ENCODE measurements around the gene SPATA31E1.

The SPATA31E1 gene

GRCh38 chr9:87863882-87864465 lies 18.7 kb upstream of the SPATA31E1 start:
- DNase-seq (ENCODE audit: low spot score) = no peak

- no peak for DNase-seq (ENCODE audit: low spot score)
Measured at GRCh38 chr9:87864915-87865314, 17.8 kb upstream of the SPATA31E1 start.

- no peak for DNase-seq (ENCODE audit: low spot score)
Measured at GRCh38 chr9:87865626-87866025, 17.1 kb upstream of the SPATA31E1 start.

- no peak for DNase-seq (ENCODE audit: low spot score)
Measured at GRCh38 chr9:87867391-87867790, 15.3 kb upstream of the SPATA31E1 start.

- no peak for DNase-seq (ENCODE audit: low spot score)
Measured at GRCh38 chr9:87868175-87868574, 14.5 kb upstream of the SPATA31E1 start.

- no peak for DNase-seq (ENCODE audit: low spot score)
Measured at GRCh38 chr9:87868635-87869034, 14.0 kb upstream of the SPATA31E1 start.

GRCh38 chr9:87869082-87869481 lies 13.6 kb upstream of the SPATA31E1 start:
- no peak for DNase-seq (ENCODE audit: low spot score)

- DNase-seq (ENCODE audit: low spot score) = no peak
Measured at GRCh38 chr9:87871425-87872078, 11.1 kb upstream of the SPATA31E1 start.

GRCh38 chr9:87872079-87872624 lies 10.5 kb upstream of the SPATA31E1 start:
- DNase-seq (ENCODE audit: low spot score) = no peak

GRCh38 chr9:87873607-87874303 lies 8.9 kb upstream of the SPATA31E1 start:
- DNase-seq (ENCODE audit: low spot score) = no peak

- DNase-seq (ENCODE audit: low spot score) = no peak
Measured at GRCh38 chr9:87874304-87874623, 8.4 kb upstream of the SPATA31E1 start.

- DNase-seq (ENCODE audit: low spot score) = no peak
Measured at GRCh38 chr9:87875060-87875459, 7.6 kb upstream of the SPATA31E1 start.

GRCh38 chr9:87875831-87876545 lies 6.7 kb upstream of the SPATA31E1 start:
- no peak for DNase-seq (ENCODE audit: low spot score)

- no peak for DNase-seq (ENCODE audit: low spot score)
Measured at GRCh38 chr9:87876708-87877107, 6.0 kb upstream of the SPATA31E1 start.

GRCh38 chr9:87878989-87879511 lies 3.6 kb upstream of the SPATA31E1 start:
- DNase-seq (ENCODE audit: low spot score) = no peak

- no peak for DNase-seq (ENCODE audit: low spot score)
Measured at GRCh38 chr9:87880116-87880515, 2.6 kb upstream of the SPATA31E1 start.

GRCh38 chr9:87880683-87881082 lies 2.0 kb upstream of the SPATA31E1 start:
- DNase-seq (ENCODE audit: low spot score) = no peak

- no peak for DNase-seq (ENCODE audit: low spot score)
Measured at GRCh38 chr9:87883274-87883673, 597 bp downstream of the SPATA31E1 start.

- DNase-seq (ENCODE audit: low spot score) = no peak
Measured at GRCh38 chr9:87883990-87884389, 1.3 kb downstream of the SPATA31E1 start.

GRCh38 chr9:87884578-87885459 lies 2.1 kb downstream of the SPATA31E1 start:
- no peak for DNase-seq (ENCODE audit: low spot score)

- DNase-seq (ENCODE audit: low spot score) = no peak
Measured at GRCh38 chr9:87885484-87886189, 3.0 kb downstream of the SPATA31E1 start.

All from pons (tissue), 1 donor.